DMS153 (cell line): Measurements from ENCODE around the gene SLMAP.

ENCODE experiments used
- DNase-seq: peaks from one replicate; lab custom pipeline; 2025; lab: John Stamatoyannopoulos, UW

SLMAP gene

GRCh38 chr3:57943525-57944495 lies 187.7 kb downstream of the SLMAP start:
- DNase-seq: no peak

DNA sequence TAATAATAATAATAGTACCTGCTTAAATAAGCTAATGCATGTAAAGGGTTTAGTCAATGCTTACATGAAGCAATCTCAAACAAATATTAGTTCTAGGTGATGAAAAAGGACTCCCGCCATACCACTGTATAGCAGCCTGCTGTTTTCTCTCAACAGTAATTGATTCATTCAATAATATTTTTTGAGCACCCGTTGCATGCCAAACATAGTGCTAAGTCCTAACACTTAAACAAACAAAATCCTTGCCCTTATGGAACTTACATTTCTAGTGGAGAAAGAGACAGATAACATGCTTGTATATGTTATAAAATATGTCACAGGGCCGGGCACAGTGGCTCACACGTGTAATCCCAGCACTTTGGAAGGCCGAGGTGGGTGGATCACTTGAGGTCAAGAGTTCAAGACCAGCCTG lies 190.9 kb downstream of the SLMAP start:
- no peak for DNase-seq

GRCh38 chr3:57948080-57948671 lies 192.1 kb downstream of the SLMAP start:
- DNase-seq: no peak

DNA sequence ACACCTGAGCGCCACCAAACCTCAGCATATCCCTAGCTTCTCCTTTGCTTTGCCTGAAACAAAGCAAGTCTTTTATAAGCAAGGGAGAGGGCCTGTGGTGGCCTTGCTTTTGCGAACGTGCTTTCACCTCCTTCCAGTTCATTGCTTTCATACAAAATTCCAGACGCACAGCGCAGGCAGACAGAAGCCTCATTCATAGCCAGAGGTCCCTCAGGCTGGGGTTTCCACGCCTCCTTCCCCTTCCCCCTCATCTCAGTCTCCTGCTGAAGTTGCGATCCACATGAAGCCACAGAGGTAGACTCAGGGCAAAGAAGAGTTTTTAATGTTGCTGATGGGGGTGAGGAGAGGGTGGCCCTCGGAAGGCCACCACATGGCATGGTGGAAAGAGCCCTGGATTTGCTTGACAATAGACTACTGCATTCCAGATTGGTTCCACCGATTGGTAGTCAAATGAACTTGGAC lies 192.7 kb downstream of the SLMAP start:
- no peak for DNase-seq

- no peak for DNase-seq
Measured at GRCh38 chr3:57949344-57949743, 193.2 kb downstream of the SLMAP start.

DNA sequence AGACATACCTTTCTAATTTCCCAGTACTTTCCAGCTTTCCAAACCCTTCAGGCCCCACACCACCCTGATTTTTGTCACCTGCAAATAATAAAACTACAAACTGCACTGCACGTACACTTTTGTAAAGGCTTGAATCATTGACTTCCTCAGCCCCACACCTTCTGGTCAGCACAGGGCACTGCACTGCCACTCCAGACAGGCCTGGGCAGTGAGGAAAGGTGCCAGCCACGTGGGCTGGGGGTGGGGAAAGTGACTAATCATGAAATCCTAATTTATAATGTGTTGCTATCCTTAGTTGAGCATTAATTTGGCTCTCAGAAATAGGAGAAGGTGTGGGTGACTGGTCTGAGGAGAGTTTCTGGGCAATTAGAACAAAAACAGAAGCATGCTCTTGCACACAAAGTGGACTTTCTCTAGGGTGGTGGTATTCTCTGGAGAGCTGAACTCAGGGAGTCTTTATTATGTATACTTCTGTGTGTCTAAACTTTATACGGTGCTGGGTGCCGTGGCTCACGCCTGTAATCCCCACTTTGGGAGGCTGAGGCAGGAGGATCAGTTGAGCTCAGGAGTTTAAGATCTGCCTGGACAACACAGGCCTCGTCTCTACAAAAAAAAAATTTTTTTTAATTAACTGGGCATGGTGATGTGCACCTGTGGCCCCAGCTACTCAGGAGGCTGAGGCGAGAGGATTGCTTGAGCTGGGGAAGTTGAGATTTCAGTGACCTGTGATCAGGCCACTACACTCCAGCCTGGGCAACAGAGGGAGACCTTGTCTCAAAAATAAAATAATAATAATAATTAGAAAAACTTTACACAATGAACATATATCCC lies 193.9 kb downstream of the SLMAP start:
- no peak for DNase-seq

GRCh38 chr3:57951066-57951882 lies 195.2 kb downstream of the SLMAP start:
- no peak for DNase-seq

DNA sequence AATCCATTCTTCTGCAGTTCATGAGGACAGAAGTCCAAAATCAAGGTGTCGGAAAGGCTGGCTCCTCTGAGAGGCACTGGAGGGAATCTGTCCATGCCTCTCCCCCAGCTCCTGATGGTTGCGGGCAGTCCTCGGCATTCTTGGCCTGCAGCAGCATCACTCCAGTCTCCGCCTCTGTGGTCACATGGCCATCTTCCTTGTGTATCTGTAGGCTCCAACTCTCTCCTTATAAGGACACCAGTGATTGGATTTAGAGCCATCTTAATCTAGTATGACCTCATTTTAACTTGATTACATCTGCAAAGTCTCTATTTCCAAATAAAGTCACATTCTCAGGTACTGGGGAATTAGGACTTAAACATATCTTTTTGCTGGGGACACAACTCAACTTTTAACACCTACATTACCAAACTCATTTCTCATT lies 196.1 kb downstream of the SLMAP start:
- no peak for DNase-seq

GRCh38 chr3:57952651-57953050 lies 196.5 kb downstream of the SLMAP start:
- DNase-seq: no peak

DNA sequence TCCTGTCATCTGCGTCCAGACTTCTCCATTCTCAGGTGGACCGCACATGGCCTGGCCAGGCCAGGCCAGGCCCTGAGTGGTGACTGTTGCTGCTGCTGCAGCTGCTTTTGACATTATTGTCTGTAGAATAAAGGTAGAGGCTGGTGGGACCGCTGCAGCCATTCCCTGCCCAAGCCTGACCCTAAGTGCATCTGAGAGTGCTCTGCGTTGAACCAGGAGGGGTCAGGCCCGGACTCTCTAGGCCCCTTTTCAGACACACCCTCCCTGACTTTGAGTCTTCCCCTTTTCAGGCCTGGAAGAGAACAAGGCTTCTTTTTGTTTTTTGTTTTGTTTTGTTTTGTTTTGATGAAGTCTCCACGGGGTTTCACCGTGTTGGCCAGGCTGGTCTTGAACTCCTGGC lies 197.5 kb downstream of the SLMAP start:
- DNase-seq: no peak

- no peak for DNase-seq
Measured at GRCh38 chr3:57956119-57956832, 200.2 kb downstream of the SLMAP start.

GRCh38 chr3:57956833-57957174 lies 200.7 kb downstream of the SLMAP start:
- no peak for DNase-seq

GRCh38 chr3:57957824-57958223 lies 201.7 kb downstream of the SLMAP start:
- DNase-seq: no peak

DNA sequence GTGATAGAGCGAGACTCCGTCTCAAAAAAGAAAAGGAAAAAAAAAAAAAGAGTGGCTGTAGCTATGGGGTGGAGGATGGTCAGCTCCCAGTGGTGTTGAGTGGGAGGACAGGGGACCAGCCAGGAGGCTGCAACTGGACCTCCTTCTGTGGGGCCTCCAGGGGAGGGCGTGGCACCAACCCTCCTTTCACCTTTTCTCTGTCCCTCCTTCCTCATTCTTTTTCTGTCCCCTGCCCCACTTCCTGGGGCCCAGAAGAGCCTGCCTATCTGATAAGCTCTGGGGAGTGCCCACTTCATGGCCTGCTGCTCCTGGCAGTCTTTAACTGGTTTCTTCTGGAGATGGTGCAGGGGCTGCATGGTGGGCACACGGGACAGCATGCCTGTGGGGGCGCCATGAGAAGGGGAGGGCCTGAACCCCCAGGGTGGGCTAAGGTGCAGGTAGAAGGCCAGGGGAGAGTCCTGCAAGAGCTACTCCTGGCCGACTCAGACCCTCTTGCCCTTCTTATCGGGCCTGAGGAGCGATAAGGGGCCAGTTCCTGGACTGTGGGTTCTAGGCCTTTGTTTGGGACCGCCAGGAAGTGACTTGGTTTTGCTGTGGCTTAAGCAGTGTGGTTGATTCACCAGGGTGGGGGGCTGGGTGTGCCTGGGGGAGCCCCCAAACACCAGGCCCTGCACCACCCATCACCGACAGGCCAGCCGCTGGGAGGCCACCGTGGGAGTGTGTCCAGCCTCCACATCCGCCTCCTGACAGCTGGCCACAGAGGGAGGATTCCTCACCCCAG lies 202.7 kb downstream of the SLMAP start:
- no peak for DNase-seq

DNA sequence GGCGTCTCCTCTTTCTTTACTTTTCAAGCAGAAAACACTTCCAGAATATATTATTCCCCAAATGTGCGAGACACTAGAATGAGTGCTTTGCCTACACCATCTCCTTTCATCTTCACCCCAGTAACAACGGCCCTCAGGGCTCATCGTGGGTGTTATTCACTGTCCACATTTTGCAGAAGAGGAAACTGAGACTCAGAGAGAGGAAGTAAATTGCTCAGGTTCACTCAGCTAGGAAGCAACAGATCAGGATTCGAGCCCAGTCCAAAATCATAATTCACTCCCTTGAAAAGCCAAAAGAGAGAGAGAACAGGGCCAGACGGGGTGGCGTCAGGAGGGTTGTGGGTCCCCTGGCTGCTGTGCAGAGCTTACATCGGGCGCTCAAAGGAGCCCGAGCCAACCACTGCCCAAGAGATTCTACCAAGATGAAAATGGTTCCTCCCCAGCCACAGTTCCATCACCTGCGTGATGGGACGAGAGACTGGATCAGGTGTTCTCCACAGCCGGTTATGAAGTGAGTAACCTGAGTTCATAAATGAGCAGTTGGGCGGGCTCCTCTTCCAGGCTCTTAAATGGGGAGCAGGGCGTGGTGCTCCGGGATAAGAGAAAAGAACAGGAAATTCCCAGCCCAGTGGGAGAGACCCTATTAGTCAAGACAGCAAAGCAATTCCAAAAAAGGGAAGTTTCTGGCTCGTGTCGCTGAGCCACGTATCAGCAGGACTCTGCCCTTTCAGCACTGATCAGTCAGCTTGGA lies 203.5 kb downstream of the SLMAP start:
- no peak for DNase-seq

DNA sequence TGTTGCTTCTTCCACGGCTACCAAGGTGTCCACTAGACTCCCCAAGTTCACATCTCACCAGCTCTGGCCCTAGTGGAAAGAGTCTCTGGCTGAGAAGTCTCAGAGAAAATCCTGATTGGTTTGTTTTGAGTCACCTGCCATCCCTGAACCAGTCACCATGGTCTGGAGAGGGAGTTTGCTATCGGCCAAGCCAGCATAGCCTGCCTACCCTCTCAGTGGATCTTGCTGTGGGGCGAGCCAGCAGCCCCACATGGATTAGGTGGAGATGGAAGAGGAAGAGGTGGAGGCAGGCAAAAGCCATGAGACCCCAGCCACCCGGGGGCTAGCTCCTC lies 204.0 kb downstream of the SLMAP start:
- no peak for DNase-seq

DNA sequence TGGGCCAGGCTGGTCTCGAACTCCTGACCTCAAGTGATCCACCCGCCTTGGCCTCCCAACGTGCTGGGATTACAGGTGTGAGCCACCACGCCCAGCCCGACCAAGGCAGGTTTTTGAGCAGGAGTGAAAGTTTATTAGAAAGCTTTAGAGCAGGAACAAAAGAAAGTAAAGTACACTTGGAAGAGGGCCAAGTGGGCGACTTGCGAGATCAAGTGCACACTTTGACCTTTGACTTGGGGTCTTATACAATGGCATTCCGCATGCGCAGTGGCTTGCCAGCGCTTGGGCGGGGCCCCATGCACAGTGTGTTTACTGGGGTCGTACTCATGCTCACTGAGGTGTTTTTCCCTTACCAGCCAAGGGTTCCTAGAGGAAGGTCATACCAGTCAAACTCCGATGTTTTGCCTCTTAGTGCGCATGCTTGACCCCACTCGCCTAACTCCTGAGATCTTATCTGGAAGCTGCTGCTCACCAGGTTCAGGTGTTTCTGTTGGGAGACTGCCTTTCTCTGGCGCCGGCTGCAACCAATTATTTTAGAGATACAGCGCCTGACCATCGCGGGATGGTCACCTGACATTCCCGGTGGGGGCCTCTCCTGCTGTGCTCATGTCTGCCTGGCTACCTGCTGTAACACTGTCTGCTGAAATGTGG lies 205.2 kb downstream of the SLMAP start:
- no peak for DNase-seq

DNA sequence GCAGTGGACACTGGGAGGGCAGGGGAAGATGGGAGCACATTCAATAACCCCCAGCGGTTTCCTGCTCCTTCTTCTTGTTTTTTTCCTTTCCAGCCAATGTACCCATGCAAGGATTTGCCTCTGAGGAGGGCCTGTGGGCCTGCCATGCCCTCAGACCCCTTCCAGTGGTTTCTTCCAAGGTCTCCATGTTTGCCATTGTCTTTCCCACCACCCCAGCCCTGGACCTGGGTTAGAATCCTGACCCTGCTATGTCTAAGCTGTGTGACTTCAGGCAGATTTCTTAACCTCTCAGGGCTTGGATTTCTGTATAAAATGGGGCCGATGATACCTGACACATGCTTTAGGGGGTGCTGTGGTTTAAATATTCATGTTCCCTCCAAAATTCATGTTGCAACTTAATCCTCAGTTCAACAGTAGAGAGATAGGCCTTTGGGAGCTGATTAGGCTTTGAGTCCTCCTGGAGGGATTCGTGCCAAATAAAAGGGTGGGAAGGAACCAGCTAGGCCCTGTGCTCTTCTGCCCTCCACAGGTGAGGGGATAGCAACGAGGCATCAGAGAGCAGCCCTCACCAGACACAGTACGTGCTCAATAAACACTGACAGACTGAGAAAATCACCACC lies 205.8 kb downstream of the SLMAP start:
- DNase-seq: no peak

DNA sequence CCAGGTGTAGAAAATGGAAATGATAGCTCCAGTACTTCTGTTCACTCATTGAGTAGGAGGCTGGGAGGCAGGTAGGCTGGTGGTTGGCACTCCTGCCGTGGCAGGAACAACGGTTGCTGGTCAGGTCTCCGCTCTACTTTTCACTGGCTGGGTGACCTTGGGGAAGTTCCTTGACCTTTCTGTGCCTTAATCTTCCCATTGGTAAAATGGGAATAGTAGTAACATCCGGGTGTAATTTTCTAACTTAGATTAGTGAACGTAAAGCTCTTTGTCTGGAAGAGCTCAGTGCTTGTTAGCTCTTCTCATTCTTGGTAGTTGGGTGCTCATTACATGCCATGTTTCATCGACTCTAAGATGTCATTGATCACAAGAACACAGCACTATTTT lies 206.3 kb downstream of the SLMAP start:
- DNase-seq: no peak
